Medulla oblongata (tissue), 1 donor: ENCODE results near the gene BUD13.

Source experiments
- DNase-seq: peaks from one replicate; pipeline ENCODE4 v3.0.0-alpha.2; 2015; ENCODE audit errors: extremely low spot score

BUD13 gene

GRCh38 chr11:116750070-116750718 lies 22.6 kb downstream of the BUD13 start:
- no peak for DNase-seq

GRCh38 chr11:116742104-116742503 lies 30.7 kb downstream of the BUD13 start:
- DNase-seq = no peak

- DNase-seq = no peak
Observed at GRCh38 chr11:116740741-116741140, 32.0 kb downstream of the BUD13 start.

GRCh38 chr11:116738975-116739374 lies 33.8 kb downstream of the BUD13 start:
- DNase-seq = no peak

GRCh38 chr11:116736763-116737162 lies 36.0 kb downstream of the BUD13 start:
- no peak for DNase-seq

- no peak for DNase-seq
Observed at GRCh38 chr11:116733969-116734508, 38.7 kb downstream of the BUD13 start.

- no peak for DNase-seq
Observed at GRCh38 chr11:116733043-116733755, 39.6 kb downstream of the BUD13 start.

- DNase-seq = peak; percentile 63
Observed at GRCh38 chr11:116732271-116733042, 40.3 kb downstream of the BUD13 start.

- peak; percentile 71 for DNase-seq
Observed at GRCh38 chr11:116731821-116732220, 41.0 kb downstream of the BUD13 start.

GRCh38 chr11:116731097-116731761 lies 41.6 kb downstream of the BUD13 start:
- DNase-seq = peak; percentile 53

GRCh38 chr11:116730601-116731000 lies 42.2 kb downstream of the BUD13 start:
- peak; percentile 12 for DNase-seq

- no peak for DNase-seq
Observed at GRCh38 chr11:116730241-116730561, 42.6 kb downstream of the BUD13 start.

- DNase-seq = no peak
Observed at GRCh38 chr11:116729501-116730240, 43.1 kb downstream of the BUD13 start.

- DNase-seq = no peak
Observed at GRCh38 chr11:116727990-116728389, 44.8 kb downstream of the BUD13 start.

- peak; percentile 35 for DNase-seq
Observed at GRCh38 chr11:116725434-116726221, 47.2 kb downstream of the BUD13 start.

GRCh38 chr11:116724813-116725212 lies 48.0 kb downstream of the BUD13 start:
- no peak for DNase-seq

- DNase-seq = no peak
Observed at GRCh38 chr11:116723511-116723910, 49.3 kb downstream of the BUD13 start.

GRCh38 chr11:116721988-116722387 lies 50.8 kb downstream of the BUD13 start:
- DNase-seq = peak; percentile 23

GRCh38 chr11:116720895-116721294 lies 51.9 kb downstream of the BUD13 start:
- DNase-seq = no peak

GRCh38 chr11:116718955-116719501 lies 53.8 kb downstream of the BUD13 start:
- no peak for DNase-seq
